Nephron progenitor cell (in vitro differentiated cells): ENCODE data around the gene CD177.

Source experiments
- DNase-seq: peaks from one replicate; pipeline ENCODE4 v3.0.0; 2021
- H3K27ac Mint-ChIP-seq: 2 replicates; pipeline ENCODE4 v1.8.0; 2021; ENCODE audit warnings: mild to moderate bottlenecking, moderate library complexity, mixed read lengths
- H3K27me3 Mint-ChIP-seq: 2 replicates; pipeline ENCODE4 v1.8.0; 2021; ENCODE audit warnings: mild to moderate bottlenecking, low read depth, mixed read lengths; ENCODE audit not compliant: poor library complexity
- H3K36me3 Mint-ChIP-seq: 2 replicates; pipeline ENCODE4 v1.8.0; 2021; ENCODE audit warnings: low read depth, mixed read lengths
- H3K4me1 Mint-ChIP-seq: 2 replicates; pipeline ENCODE4 v1.8.0; 2021; ENCODE audit warnings: mixed read lengths
- H3K4me3 Mint-ChIP-seq: 2 replicates; pipeline ENCODE4 v1.8.0; 2021; ENCODE audit warnings: mild to moderate bottlenecking, moderate library complexity, mixed read lengths
- H3K9me3 Mint-ChIP-seq: 2 replicates; pipeline ENCODE4 v1.8.0; 2021; ENCODE audit warnings: mild to moderate bottlenecking, moderate library complexity, mixed read lengths
- CTCF ChIP-seq: fragments of 200-600 bp; sonication (generic); IDR thresholded peaks from 2 replicates; pipeline ENCODE4 v1.5.0; 2021; ENCODE audit warnings: antibody characterized with exemption

The CD177 gene

DNA sequence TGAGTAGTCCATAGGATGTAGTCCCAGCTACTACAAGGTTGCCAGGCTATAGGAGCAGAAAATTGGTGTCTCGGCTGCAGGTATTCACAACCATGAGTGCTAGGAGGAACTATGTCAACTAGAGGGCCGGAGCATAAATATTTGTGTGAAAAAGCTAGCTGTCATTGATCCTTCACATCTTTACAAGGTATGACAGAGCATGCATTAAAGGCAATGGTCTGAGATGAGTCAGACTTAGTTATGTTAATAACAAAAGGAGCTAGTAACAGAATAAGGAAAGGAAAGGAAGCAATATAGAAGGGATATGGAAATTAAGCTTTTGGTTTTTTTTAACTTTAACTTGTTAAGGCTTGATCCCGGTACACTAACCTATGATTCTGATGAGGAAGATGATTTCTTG lies 43.3 kb upstream of the CD177 start:
- Mint-ChIP-seq H3K9me3 (peaks cover 84% of the 10 kb centered on the region), H3K4me1 (no peaks in the 10 kb centered on the region)

DNA sequence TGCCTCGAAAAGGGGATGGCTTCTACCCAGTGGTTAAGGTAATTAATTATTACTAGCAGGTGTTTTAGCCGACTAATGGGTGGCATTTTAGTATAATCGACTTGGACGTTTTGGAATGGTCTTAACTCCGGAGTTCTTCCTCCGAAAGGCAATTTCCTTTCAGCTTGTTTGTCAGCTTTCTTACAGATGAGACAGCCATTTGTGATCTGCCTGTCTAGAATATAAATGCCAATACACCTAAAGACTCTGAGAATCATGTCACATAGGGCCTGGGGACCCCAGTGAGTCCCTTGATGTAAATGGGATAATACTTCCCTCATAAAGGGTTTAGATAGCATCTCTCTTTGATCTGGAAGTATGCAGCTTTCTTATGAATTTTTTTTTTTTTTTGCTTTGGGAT lies 42.2 kb upstream of the CD177 start:
- H3K9me3 Mint-ChIP-seq = peaks cover 82% of the 10 kb centered on the region
- no peak for TF ChIP-seq CTCF
- DNase-seq = no peak
- no peak overlapping the region for H3K4me3 Mint-ChIP-seq
- no peak overlapping the region for H3K27ac Mint-ChIP-seq
- peaks cover 6% of the 10 kb centered on the region for H3K27me3 Mint-ChIP-seq
- no peaks in the 10 kb centered on the region for H3K4me1 Mint-ChIP-seq
- no peaks in the 10 kb centered on the region for H3K36me3 Mint-ChIP-seq

More for the DNA sequence above, 43.3 kb upstream of the CD177 start:
- Mint-ChIP-seq H3K36me3 (no peaks in the 10 kb centered on the region), H3K4me3 (no peak overlapping the region), H3K27ac (no peak overlapping the region), H3K27me3 (peaks cover 6% of the 10 kb centered on the region)
- no peak for DNase-seq
- TF ChIP-seq CTCF = no peak

- Mint-ChIP-seq H3K27ac (no peak overlapping the region), H3K4me1 (no peaks in the 10 kb centered on the region), H3K27me3 (peaks cover 9% of the 10 kb centered on the region), H3K36me3 (no peaks in the 10 kb centered on the region), H3K9me3 (peaks cover 83% of the 10 kb centered on the region), H3K4me3 (no peak overlapping the region)
- no peak for DNase-seq
- no peak for TF ChIP-seq CTCF
Measured at GRCh38 chr19:43311706-43312105, 41.8 kb upstream of the CD177 start.

GRCh38 chr19:43313711-43314495 lies 39.6 kb upstream of the CD177 start:
- no peak overlapping the region for H3K27ac Mint-ChIP-seq
- H3K4me1 Mint-ChIP-seq = no peaks in the 10 kb centered on the region
- H3K9me3 Mint-ChIP-seq = peaks cover 72% of the 10 kb centered on the region
- H3K36me3 Mint-ChIP-seq = no peaks in the 10 kb centered on the region
- TF ChIP-seq CTCF = no peak
- DNase-seq = no peak
- H3K4me3 Mint-ChIP-seq = no peak overlapping the region
- peaks cover 9% of the 10 kb centered on the region for H3K27me3 Mint-ChIP-seq

DNA sequence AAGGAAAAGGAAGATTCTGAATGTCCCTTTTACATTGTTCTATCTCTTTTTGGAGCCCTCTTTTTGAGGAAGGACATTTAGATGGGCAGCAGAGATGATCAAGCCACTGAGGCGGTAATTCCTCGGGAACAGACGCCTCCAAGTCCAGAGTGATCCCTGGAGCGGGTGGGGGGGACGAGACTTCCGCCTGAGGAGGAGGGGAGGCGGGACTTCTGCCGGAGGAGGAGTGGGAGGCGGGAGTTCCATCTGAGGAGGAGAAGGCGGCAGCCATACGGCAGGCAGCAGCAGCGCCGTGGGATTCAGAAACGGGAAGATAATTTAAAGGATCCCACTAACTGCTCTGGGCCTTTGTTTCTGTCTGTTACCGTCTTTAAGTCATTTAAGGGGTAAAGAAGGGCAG lies 37.6 kb upstream of the CD177 start:
- DNase-seq = no peak
- Mint-ChIP-seq H3K27ac (no peak overlapping the region), H3K27me3 (peaks cover 5% of the 10 kb centered on the region), H3K4me1 (no peaks in the 10 kb centered on the region), H3K36me3 (no peaks in the 10 kb centered on the region), H3K9me3 (peaks cover 68% of the 10 kb centered on the region), H3K4me3 (no peak overlapping the region)
- TF ChIP-seq CTCF = no peak
